ENCODE data around the gene SNX20.

- TF ChIP-seq, protein P1, sequence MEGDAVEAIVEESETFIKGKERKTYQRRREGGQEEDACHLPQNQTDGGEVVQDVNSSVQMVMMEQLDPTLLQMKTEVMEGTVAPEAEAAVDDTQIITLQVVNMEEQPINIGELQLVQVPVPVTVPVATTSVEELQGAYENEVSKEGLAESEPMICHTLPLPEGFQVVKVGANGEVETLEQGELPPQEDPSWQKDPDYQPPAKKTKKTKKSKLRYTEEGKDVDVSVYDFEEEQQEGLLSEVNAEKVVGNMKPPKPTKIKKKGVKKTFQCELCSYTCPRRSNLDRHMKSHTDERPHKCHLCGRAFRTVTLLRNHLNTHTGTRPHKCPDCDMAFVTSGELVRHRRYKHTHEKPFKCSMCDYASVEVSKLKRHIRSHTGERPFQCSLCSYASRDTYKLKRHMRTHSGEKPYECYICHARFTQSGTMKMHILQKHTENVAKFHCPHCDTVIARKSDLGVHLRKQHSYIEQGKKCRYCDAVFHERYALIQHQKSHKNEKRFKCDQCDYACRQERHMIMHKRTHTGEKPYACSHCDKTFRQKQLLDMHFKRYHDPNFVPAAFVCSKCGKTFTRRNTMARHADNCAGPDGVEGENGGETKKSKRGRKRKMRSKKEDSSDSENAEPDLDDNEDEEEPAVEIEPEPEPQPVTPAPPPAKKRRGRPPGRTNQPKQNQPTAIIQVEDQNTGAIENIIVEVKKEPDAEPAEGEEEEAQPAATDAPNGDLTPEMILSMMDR (IDR thresholded peaks at IDR 0.05 in 8 of 11, conservative IDR thresholded peaks at IDR 0.05 in 3 of 11): no peak
- TF ChIP-seq POLR2AphosphoS5 (IDR thresholded peaks at IDR 0.05): no peak
These were observed 5.2 kb downstream of the SNX20 start for GRCh38 chr16:50675686-50676610.

All from spleen (tissue), 7 donors.